Measurements from ENCODE around the gene SPATS2L.

Gene SPATS2L

GRCh38 chr2:200451511-200451910 is 145.0 kb downstream of the SPATS2L start:
- no peak overlapping the region for H3K4me3 ChIP-seq (ENCODE audit: low read depth, low read length)
- TF ChIP-seq POLR2A (IDR thresholded peaks at IDR 0.05; ENCODE audit: extremely low read depth, insufficient read length): no peak
- no peak for TF ChIP-seq MYC (IDR thresholded peaks at IDR 0.05; ENCODE audit: low read depth, low read length)
- TF ChIP-seq, protein P1, sequence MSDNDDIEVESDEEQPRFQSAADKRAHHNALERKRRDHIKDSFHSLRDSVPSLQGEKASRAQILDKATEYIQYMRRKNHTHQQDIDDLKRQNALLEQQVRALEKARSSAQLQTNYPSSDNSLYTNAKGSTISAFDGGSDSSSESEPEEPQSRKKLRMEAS (IDR thresholded peaks at IDR 0.05; ENCODE audit: low read depth, low read length): no peak
- TF ChIP-seq, protein P2, sequence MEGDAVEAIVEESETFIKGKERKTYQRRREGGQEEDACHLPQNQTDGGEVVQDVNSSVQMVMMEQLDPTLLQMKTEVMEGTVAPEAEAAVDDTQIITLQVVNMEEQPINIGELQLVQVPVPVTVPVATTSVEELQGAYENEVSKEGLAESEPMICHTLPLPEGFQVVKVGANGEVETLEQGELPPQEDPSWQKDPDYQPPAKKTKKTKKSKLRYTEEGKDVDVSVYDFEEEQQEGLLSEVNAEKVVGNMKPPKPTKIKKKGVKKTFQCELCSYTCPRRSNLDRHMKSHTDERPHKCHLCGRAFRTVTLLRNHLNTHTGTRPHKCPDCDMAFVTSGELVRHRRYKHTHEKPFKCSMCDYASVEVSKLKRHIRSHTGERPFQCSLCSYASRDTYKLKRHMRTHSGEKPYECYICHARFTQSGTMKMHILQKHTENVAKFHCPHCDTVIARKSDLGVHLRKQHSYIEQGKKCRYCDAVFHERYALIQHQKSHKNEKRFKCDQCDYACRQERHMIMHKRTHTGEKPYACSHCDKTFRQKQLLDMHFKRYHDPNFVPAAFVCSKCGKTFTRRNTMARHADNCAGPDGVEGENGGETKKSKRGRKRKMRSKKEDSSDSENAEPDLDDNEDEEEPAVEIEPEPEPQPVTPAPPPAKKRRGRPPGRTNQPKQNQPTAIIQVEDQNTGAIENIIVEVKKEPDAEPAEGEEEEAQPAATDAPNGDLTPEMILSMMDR (IDR thresholded peaks at IDR 0.05; ENCODE audit: low read depth, low read length): no peak
- DNase-seq (ENCODE audit: low read depth): no peak

DNA sequence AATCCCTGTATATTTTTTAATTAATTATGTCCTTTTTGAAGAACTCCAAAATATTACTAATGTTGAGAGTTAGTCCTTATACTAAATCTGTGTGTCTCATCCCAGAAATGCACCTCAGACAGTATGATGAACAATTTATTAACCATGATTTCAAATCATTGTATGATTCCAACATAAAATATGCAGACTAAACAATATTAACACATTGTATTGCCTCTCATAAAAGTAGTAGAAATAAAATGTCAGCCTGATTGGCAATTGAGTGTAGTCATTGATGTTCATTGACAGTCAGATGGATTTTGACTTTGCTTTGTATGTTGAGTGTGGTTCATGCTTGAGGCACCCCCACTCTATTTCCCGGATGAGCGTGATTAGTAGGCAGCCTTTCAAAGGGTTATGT is 145.9 kb downstream of the SPATS2L start:
- DNase-seq (ENCODE audit: low read depth): no peak

GRCh38 chr2:200453142-200453852 is 146.8 kb downstream of the SPATS2L start:
- no peak for DNase-seq (ENCODE audit: low read depth)

More for the DNA sequence above, 145.9 kb downstream of the SPATS2L start:
- H3K4me3 ChIP-seq (ENCODE audit: low read depth, low read length): no peak overlapping the region
- TF ChIP-seq POLR2A (IDR thresholded peaks at IDR 0.05; ENCODE audit: extremely low read depth, insufficient read length) (no peak), MYC (IDR thresholded peaks at IDR 0.05; ENCODE audit: low read depth, low read length) (no peak)
- TF ChIP-seq, protein P2 (IDR thresholded peaks at IDR 0.05; ENCODE audit: low read depth, low read length): no peak
- TF ChIP-seq, protein P1 (IDR thresholded peaks at IDR 0.05; ENCODE audit: low read depth, low read length): no peak

DNA sequence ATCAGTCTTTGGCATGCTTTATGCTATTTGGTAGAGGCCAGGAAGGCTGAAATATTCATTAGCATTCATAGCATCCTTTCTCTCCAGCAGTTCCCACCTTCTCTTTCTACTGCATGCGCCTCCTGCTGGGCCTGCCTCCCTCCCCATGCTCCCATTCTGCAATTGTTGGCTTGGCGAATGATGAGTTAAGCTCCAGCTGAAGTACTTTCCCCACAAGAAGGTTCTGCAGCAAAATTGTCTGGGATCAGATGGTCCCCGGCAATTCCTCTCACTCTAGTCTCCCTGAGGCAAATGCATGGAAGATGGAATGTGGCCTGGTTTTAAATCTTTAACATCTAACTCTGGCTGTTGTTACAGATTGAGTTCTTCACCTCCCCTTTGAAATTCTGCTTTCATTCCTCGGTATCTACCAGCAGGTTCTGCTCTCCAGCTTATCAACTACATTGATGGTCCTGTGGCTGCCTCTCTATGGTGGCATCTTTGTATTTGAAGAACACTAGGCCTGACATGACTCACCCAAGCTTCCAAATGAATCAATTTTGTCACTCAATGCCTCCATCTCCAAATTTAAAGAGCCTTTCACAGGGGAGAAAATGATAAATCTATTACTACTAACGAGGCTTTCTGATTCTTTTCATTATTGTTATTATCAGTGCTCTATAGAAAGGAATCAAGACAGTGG is 147.5 kb downstream of the SPATS2L start:
- H3K4me3 ChIP-seq (ENCODE audit: low read depth, low read length): no peak overlapping the region
- no peak for DNase-seq (ENCODE audit: low read depth)
- TF ChIP-seq, protein P2 (IDR thresholded peaks at IDR 0.05; ENCODE audit: low read depth, low read length): no peak
- TF ChIP-seq POLR2A (IDR thresholded peaks at IDR 0.05; ENCODE audit: extremely low read depth, insufficient read length) (no peak), MYC (IDR thresholded peaks at IDR 0.05; ENCODE audit: low read depth, low read length) (no peak)
- TF ChIP-seq, protein P1 (IDR thresholded peaks at IDR 0.05; ENCODE audit: low read depth, low read length): no peak

More at GRCh38 chr2:200453142-200453852, 146.8 kb downstream of the SPATS2L start:
- no peak overlapping the region for H3K4me3 ChIP-seq (ENCODE audit: low read depth, low read length)
- TF ChIP-seq, protein P1 (IDR thresholded peaks at IDR 0.05; ENCODE audit: low read depth, low read length): no peak
- TF ChIP-seq POLR2A (IDR thresholded peaks at IDR 0.05; ENCODE audit: extremely low read depth, insufficient read length) (no peak), MYC (IDR thresholded peaks at IDR 0.05; ENCODE audit: low read depth, low read length) (no peak)
- TF ChIP-seq, protein P2 (IDR thresholded peaks at IDR 0.05; ENCODE audit: low read depth, low read length): no peak

- no peak for TF ChIP-seq MYC (IDR thresholded peaks at IDR 0.05; ENCODE audit: low read depth, low read length)
- TF ChIP-seq, protein P2 (IDR thresholded peaks at IDR 0.05; ENCODE audit: low read depth, low read length): no peak
- TF ChIP-seq POLR2A (IDR thresholded peaks at IDR 0.05; ENCODE audit: extremely low read depth, insufficient read length): no peak
- TF ChIP-seq, protein P1 (IDR thresholded peaks at IDR 0.05; ENCODE audit: low read depth, low read length): no peak
- no peak overlapping the region for H3K4me3 ChIP-seq (ENCODE audit: low read depth, low read length)
- no peak for DNase-seq (ENCODE audit: low read depth)
These were observed 148.7 kb downstream of the SPATS2L start for GRCh38 chr2:200454927-200455801.
